K562 (cell line): ENCODE data around the gene FAR2. TPM values are rescaled to one million over a fixed set of nuclear protein-coding genes. Genes with fewer than 3 reads are reported as not detected.

Experiments
- CBFA2T2 ChIP-seq: fragments of 450-650 bp; conservative IDR thresholded peaks from 2 replicates; pipeline ENCODE4 v1.6.1; 2017; ENCODE audit warnings: mild to moderate bottlenecking
- CCAR2 ChIP-seq: fragments of 200-400 bp; formaldehyde crosslinking; IDR thresholded peaks from 2 replicates; pipeline ENCODE4 v1.6.1; 2017; ENCODE audit warnings: mild to moderate bottlenecking, low read depth, low read length
- ETV1 ChIP-seq: fragments of 450-650 bp; conservative IDR thresholded peaks from 2 replicates; pipeline ENCODE4 v1.6.1; 2016; ENCODE audit warnings: missing genetic modification characterization, control low read depth, low read depth, missing compliant biosample characterization
- FOXK2 ChIP-seq, 2 experiments: fragments of 450-650 bp; IDR thresholded peaks in 1 of 2; conservative IDR thresholded peaks in 1 of 2; 2 replicates each; pipeline ENCODE4 v1.6.1; 2016; ENCODE audit warnings: low read depth in 2 of 2, mild to moderate bottlenecking in 1 of 2
- HDAC1 ChIP-seq, 2 experiments: fragments of 450-650 bp; IDR thresholded peaks; 2 replicates each; pipeline ENCODE4 v1.6.1; 2016 to 2017; ENCODE audit warnings: inconsistent platforms in 1 of 2, mild to moderate bottlenecking in 1 of 2, moderate library complexity in 1 of 2
- MAFF ChIP-seq: IDR thresholded peaks from 2 replicates; pipeline ENCODE4 v1.6.1; 2012; ENCODE audit warnings: low read length, improper control_type of control experiment
- MBD2 ChIP-seq: sonication (generic); IDR thresholded peaks from 2 replicates; pipeline ENCODE4 v1.6.1; 2016; ENCODE audit warnings: low read depth, borderline replicate concordance
- MYC ChIP-seq, 2 experiments: fragments of 250-450 bp in 1 of 2; sonication (Bioruptor Pico) in 1 of 2; IDR thresholded peaks; 2 replicates each; pipeline versions ENCODE4 v1.5.1 to v1.6.1; 2012 to 2021; ENCODE audit warnings: low read depth in 2 of 2, borderline replicate concordance in 1 of 2, improper control_type of control experiment in 1 of 2, low read length in 1 of 2, mild to moderate bottlenecking in 1 of 2, moderate library complexity in 1 of 2
- NKRF ChIP-seq: fragments of 450-650 bp; IDR thresholded peaks from 2 replicates; pipeline ENCODE4 v1.6.1; 2016; ENCODE audit warnings: borderline replicate concordance
- POLR2AphosphoS5 ChIP-seq: IDR thresholded peaks from 2 replicates; pipeline ENCODE4 v1.6.1; 2011; ENCODE audit warnings: mild to moderate bottlenecking, low read depth, low read length, moderate library complexity; ENCODE audit not compliant: control insufficient read depth, insufficient read depth
- PTBP1 ChIP-seq: fragments of 200-400 bp; formaldehyde crosslinking; IDR thresholded peaks from 2 replicates; pipeline ENCODE4 v1.6.1; 2017; ENCODE audit warnings: low read depth, low read length
- TRIM24 ChIP-seq, 2 experiments: fragments of 450-650 bp; IDR thresholded peaks; 2 replicates each; pipeline ENCODE4 v1.6.1; 2016
- YBX1 ChIP-seq: fragments of 450-650 bp; IDR thresholded peaks from 2 replicates; pipeline ENCODE4 v1.7.1; 2016; ENCODE audit warnings: mild to moderate bottlenecking
- ZC3H11A ChIP-seq: IDR thresholded peaks from 2 replicates; pipeline ENCODE4 v1.6.1; 2012; ENCODE audit warnings: low read depth, low read length, improper control_type of control experiment
- ZNF766 ChIP-seq: fragments of 200-800 bp; sonication (Bioruptor generic); conservative IDR thresholded peaks from 2 replicates; pipeline ENCODE4 v1.6.1; 2016; ENCODE audit warnings: missing genetic modification characterization, missing compliant biosample characterization
- polyA plus RNA-seq, 8 experiments: library from polyadenylated mRNA; depleted of rRNA in 4 of 8; stranded (reverse) in 5 of 8; unstranded in 3 of 8; fragments of >200 nt; fragmentation: Nextera tagmentation in 2 of 8; fragmentation: Illumina TruSeq in 1 of 8; extraction: Ambion mirVana in 2 of 8; extraction: Trizol in 1 of 8; gene quantifications; 2 replicates each; pipeline versions ENCODE4 v1.2.1 to v1.2.3, GENCODE V29; 2011 to 2014; ENCODE audit warnings: inconsistent platforms in 1 of 8, missing spikeins in 1 of 8
- total RNA-seq, 7 experiments: library from RNA; depleted of rRNA in 6 of 7; stranded (reverse); fragments of >200 nt in 6 of 7; fragmentation: Illumina TruSeq in 2 of 7; extraction: Trizol in 2 of 7; gene quantifications; 2 replicates each; pipeline versions ENCODE4 v1.2.1 to v1.2.3, GENCODE V29; 2011 to 2021; ENCODE audit warnings: low replicate concordance in 1 of 7
- TF ChIP-seq, protein P1 (sequence below), 2 experiments: IDR thresholded peaks in 1 of 2; conservative IDR thresholded peaks in 1 of 2; 2 replicates each; pipeline ENCODE4 v1.6.1; 2016; ENCODE audit warnings: low read depth in 2 of 2, mild to moderate bottlenecking in 1 of 2, missing compliant biosample characterization in 1 of 2, missing genetic modification characterization in 1 of 2, moderate library complexity in 1 of 2
- TF ChIP-seq, protein P2 (sequence below): fragments of 450-650 bp; formaldehyde crosslinking; IDR thresholded peaks from 2 replicates; pipeline ENCODE4 v1.4.0; 2022; ENCODE audit warnings: mild to moderate bottlenecking, moderate library complexity
- TF ChIP-seq, protein P3 (sequence below), 2 experiments: fragments of 450-650 bp in 1 of 2; sonication (generic) in 1 of 2; formaldehyde crosslinking in 1 of 2; IDR thresholded peaks in 1 of 2; conservative IDR thresholded peaks in 1 of 2; 2 replicates each; pipeline versions ENCODE4 v1.6.1 to v1.8.1; 2016 to 2023; ENCODE audit warnings: mild to moderate bottlenecking in 2 of 2, moderate library complexity in 2 of 2, inconsistent platforms in 1 of 2, missing genetic modification reagents in 1 of 2

Gene FAR2
- total and polyA plus RNA-seq, 9 of the 15 experiments (the other 6 are each of a cell fraction or from before 2014, with no cell fraction given), result 5.0 to 13.4 (median 8.5) TPM

- no peak for TF ChIP-seq MYC (IDR thresholded peaks at IDR 0.05; ENCODE audit: low read depth, low read length)
- TF ChIP-seq MYC (CRISPR knock-in tag; IDR thresholded peaks at IDR 0.05; ENCODE audit: borderline replicate concordance, low read depth), result no peak
- TF ChIP-seq, protein P1, sequence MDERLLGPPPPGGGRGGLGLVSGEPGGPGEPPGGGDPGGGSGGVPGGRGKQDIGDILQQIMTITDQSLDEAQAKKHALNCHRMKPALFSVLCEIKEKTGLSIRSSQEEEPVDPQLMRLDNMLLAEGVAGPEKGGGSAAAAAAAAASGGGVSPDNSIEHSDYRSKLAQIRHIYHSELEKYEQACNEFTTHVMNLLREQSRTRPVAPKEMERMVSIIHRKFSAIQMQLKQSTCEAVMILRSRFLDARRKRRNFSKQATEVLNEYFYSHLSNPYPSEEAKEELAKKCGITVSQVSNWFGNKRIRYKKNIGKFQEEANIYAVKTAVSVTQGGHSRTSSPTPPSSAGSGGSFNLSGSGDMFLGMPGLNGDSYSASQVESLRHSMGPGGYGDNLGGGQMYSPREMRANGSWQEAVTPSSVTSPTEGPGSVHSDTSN (CRISPR knock-in tag; IDR thresholded peaks at IDR 0.05; ENCODE audit: low read depth), result no peak
- TF ChIP-seq, protein P1 (tag; conservative IDR thresholded peaks at IDR 0.05; ENCODE audit: low read depth), result peak; percentile 65
- no peak for TF ChIP-seq HDAC1 (IDR thresholded peaks at IDR 0.05)
- no peak for TF ChIP-seq CCAR2
- peak; percentile 50 for TF ChIP-seq ETV1 (tag)
- TF ChIP-seq, protein P2, sequence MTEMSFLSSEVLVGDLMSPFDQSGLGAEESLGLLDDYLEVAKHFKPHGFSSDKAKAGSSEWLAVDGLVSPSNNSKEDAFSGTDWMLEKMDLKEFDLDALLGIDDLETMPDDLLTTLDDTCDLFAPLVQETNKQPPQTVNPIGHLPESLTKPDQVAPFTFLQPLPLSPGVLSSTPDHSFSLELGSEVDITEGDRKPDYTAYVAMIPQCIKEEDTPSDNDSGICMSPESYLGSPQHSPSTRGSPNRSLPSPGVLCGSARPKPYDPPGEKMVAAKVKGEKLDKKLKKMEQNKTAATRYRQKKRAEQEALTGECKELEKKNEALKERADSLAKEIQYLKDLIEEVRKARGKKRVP, result no peak
- TF ChIP-seq, protein P3, sequence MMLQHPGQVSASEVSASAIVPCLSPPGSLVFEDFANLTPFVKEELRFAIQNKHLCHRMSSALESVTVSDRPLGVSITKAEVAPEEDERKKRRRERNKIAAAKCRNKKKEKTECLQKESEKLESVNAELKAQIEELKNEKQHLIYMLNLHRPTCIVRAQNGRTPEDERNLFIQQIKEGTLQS (IDR thresholded peaks at IDR 0.05), result no peak
- TF ChIP-seq, protein P3 (CRISPR knock-in tag; conservative IDR thresholded peaks at IDR 0.05), result no peak
- TF ChIP-seq TRIM24 (IDR thresholded peaks at IDR 0.05), result no peak
- TF ChIP-seq MBD2, result no peak
- TF ChIP-seq YBX1, result no peak
- TF ChIP-seq CBFA2T2, result no peak
- TF ChIP-seq FOXK2 (conservative IDR thresholded peaks at IDR 0.05 in 1 of 2, IDR thresholded peaks at IDR 0.05 in 1 of 2; ENCODE audit: low read depth in 2 of 2), result no peak
- TF ChIP-seq ZC3H11A, result no peak
- TF ChIP-seq ZNF766 (CRISPR knock-in tag), result no peak
- TF ChIP-seq NKRF, result no peak
- TF ChIP-seq POLR2AphosphoS5, result no peak
- TF ChIP-seq MAFF, result no peak
- TF ChIP-seq PTBP1, result no peak
These were observed 168.7 kb downstream of the FAR2 start (continued) for GRCh38 chr12:29317556-29318363.
